Measurements from ENCODE around the gene ARHGAP23.

ARHGAP23 gene, protein sequence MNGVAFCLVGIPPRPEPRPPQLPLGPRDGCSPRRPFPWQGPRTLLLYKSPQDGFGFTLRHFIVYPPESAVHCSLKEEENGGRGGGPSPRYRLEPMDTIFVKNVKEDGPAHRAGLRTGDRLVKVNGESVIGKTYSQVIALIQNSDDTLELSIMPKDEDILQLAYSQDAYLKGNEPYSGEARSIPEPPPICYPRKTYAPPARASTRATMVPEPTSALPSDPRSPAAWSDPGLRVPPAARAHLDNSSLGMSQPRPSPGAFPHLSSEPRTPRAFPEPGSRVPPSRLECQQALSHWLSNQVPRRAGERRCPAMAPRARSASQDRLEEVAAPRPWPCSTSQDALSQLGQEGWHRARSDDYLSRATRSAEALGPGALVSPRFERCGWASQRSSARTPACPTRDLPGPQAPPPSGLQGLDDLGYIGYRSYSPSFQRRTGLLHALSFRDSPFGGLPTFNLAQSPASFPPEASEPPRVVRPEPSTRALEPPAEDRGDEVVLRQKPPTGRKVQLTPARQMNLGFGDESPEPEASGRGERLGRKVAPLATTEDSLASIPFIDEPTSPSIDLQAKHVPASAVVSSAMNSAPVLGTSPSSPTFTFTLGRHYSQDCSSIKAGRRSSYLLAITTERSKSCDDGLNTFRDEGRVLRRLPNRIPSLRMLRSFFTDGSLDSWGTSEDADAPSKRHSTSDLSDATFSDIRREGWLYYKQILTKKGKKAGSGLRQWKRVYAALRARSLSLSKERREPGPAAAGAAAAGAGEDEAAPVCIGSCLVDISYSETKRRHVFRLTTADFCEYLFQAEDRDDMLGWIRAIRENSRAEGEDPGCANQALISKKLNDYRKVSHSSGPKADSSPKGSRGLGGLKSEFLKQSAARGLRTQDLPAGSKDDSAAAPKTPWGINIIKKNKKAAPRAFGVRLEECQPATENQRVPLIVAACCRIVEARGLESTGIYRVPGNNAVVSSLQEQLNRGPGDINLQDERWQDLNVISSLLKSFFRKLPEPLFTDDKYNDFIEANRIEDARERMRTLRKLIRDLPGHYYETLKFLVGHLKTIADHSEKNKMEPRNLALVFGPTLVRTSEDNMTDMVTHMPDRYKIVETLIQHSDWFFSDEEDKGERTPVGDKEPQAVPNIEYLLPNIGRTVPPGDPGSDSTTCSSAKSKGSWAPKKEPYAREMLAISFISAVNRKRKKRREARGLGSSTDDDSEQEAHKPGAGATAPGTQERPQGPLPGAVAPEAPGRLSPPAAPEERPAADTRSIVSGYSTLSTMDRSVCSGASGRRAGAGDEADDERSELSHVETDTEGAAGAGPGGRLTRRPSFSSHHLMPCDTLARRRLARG (N-terminal part only)

GRCh38 chr17:38428112-38428642, at the start of gene ARHGAP23:
Gene ARHGAP23 (plus strand): TSS chr17:38428464. CDS start chr17:38428486, 22 bp downstream.
- no peak for DNase-seq

DNA sequence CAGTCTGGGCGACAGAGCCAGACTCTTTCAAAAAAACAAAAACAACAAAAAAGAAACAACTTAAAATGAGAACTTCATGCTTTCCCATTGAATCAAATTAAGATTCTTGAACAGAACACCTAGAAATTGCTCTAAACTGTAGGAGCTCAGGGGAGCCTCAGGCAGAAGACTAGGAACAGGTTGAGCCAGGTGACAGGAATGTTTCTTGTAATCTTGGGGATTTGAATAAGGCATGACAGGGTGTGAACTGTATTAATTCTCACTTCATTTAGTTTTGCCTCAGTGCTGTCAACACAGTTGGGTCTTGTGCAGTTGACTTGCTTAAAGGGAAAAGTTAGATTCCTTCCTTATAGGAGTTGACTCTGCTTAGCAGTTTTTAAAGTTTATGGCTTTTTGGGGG, 48.8 kb upstream of the ARHGAP23 start:
- DNase-seq: no peak

- no peak for DNase-seq
Observed at GRCh38 chr17:38395090-38395489, 33.2 kb upstream of the ARHGAP23 start.

GRCh38 chr17:38397227-38397626, 31.0 kb upstream of the ARHGAP23 start:
- DNase-seq: no peak

DNA sequence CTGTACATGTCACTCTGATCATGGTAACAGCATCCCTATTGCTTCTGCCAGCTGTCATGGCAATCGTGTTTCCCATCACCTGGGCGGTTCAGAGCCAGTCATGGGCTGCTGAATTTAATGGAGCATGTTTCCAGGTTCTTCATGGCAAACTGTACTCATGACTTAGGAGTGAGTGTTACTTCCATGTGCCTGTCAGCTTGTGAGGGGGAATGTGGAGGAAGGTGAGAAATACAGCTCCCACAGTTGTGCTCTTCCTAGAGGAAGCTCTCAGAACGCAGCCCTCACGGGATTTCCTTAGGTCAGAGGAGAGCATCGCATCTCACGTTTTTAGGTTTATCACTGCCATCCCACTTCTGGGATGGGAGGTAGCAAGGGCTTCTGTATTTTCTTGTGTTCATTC, 28.0 kb upstream of the ARHGAP23 start:
- DNase-seq: no peak

DNA sequence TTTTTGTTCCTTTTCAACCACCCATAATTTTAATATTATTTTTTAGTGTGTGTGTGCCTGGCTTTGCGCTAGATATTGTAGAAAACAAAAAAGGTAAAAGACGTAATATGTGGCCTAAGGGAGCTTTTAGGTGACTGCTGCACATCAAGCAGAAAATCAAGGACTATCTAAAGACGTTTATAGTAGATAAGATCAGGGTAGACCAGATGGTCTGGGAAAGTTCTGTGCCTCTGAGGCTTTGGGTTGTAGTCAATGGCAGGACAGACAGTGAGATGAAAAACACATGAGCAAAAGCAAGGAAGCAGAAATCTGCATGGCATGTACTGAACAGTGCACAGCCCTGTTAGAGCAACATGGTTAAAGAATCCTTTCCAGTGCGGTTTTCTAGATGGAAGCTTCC, 26.8 kb upstream of the ARHGAP23 start:
- DNase-seq: no peak

DNA sequence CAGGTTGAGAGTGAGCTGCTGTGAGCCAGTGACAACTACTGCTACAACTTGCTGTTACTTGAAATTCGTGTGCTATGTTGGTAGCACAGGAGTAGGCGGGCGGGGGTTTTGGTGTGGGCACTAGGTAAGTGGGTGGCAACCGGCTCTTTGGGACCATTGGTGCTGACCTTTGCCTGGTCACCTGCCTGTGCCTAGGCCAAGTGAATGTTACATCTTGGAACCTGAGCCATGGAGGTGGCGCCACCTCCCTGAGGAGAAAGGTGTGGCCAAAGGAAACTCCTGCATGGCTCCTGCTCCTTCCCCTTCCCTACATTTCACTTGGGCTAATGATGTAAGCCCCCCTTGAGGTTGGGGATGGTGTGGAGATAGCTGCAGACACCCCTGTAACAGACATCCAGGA, 25.4 kb upstream of the ARHGAP23 start:
- DNase-seq: no peak

DNA sequence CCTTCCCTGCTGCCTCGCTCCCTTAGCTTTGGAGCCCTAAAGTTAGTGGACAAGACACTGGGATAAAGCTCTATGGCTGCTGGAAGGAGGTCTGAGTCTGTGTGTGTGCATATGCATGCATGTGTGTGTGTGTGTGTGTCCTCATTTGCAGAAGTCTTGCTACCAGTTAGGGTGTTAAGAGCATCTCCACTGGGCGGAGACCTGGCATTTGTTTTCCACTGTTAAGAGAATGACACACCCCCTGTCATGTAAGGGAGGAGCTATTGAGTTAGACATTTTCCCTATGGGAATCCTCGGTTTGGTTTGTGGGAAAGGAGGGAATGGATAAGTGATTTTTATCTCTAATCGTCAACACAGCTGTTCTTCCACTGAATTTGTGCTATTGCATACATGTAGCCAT, 24.8 kb upstream of the ARHGAP23 start:
- no peak for DNase-seq

- no peak for DNase-seq
Observed at GRCh38 chr17:38404174-38404943, 23.9 kb upstream of the ARHGAP23 start.

- DNase-seq: no peak
Observed at GRCh38 chr17:38405654-38406053, 22.6 kb upstream of the ARHGAP23 start.

- no peak for DNase-seq
Observed at GRCh38 chr17:38410201-38410600, 18.1 kb upstream of the ARHGAP23 start.

GRCh38 chr17:38415250-38416194, 12.7 kb upstream of the ARHGAP23 start:
- DNase-seq: peak; percentile 64

DNA sequence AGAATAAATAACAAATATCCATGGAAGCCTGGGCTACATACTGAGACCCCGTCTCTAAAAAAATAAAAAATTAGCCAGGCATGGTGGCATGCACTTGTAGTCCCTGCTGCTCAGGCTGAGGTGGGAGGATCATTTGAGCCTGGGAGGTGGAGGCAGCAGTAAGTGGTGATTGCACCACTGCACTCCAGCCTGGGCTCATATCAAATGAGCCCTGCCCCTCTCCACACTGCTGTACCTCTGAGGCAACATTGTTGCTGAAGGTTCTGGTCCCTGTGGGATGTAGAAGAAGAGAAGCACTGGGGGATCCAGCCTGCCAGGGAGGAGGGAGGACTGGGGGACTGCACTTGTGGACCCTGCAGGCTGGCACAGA, 11.4 kb upstream of the ARHGAP23 start:
- no peak for DNase-seq

DNA sequence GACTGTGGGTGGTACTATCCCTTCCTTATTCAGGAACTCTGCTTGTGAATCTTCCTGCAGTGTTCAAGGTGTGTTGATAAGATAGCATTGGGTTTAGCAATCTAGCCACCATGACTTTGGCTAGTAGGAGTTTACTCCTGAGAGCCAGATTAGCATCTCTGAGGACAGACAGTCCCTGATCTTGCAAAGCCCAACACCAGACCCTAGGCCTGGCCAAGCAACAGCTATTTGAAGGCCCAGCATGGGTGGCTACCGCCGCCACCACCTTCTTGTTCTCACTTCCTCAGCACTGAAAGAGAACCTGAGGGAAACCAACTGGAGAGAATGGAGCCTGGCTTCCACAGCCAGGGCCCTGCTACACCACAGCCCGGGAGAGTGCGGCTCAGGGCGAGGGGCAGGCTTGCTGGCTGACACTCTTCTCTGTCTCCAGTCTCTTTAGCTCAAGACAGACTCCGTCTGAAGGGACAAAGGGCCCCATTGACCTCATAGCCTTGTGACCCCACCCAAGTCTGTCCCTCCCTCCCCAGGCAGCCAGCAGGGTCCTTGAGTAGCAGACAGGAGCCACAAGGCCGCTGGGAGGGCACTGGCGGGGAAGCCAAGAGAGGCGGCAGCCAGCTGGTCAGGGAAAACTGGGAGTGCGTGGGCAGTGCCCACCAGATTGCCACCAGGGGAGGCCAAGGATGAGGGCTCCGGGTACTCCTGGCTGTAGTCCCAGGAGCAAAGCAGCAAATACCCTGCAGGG, 10.9 kb upstream of the ARHGAP23 start:
- no peak for DNase-seq

DNA sequence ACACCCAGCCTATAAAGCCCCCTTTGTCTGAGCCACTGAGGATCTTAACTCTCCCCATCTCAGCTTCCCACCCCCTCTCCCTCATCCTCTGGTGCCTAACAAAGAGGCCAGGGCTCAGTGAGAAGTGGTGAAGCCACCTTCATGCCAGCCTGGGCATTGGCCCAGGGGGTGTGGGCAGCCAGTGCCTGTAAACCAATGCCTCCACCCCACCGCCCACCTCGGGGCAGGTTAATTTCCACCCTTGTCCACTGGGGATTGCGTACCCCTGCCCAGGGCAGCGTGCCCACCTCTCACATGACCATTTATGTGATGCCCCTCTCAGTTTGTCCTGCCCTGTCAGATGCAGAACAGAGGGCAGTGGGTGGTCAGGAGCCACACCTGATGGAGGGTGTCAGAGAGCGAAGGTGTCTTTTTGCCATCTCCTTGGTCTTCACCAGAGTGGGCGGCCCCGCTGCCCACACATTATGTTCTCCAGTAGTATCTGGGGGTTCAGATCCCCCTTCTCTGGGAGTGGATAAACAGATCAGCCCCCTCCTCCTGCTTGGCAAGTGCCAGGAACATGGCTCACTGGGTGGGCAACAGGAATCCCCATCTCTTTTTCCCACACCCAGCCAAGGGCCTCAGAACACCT, 10.1 kb upstream of the ARHGAP23 start:
- no peak for DNase-seq

- no peak for DNase-seq
Observed at GRCh38 chr17:38418693-38419507, 9.4 kb upstream of the ARHGAP23 start.

DNA sequence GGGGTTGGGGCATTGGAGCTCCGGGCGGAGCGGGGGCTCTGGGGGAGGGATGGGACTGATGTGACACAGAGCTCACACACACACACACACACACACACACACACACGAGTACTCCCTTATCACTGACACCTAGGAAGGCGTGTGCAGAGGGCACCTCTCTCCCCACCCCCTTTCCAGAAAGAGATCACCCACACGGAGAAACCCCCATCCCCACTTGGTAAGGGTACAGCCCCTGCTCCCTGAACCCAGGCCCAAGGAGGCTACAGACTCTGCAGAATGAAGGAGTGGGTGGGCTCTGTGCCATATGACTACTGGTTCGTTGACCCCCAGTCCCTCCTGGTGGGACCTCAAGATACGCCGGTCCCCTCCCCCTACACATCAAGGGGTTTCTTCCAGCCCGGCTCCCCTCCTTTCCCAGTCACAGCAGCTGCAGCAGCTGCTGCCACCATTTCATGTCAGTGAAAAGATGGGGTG, 8.7 kb upstream of the ARHGAP23 start:
- DNase-seq: no peak

GRCh38 chr17:38420518-38420917, 7.7 kb upstream of the ARHGAP23 start:
- DNase-seq: no peak

Measured in NK-92 treated with Interleukin-12 subunit alpha and Interleukin-12 subunit beta, amount 100 ng/mL, for 24 hours (cell line).